Measurements from ENCODE around the gene KIF12.

The KIF12 gene

DNA sequence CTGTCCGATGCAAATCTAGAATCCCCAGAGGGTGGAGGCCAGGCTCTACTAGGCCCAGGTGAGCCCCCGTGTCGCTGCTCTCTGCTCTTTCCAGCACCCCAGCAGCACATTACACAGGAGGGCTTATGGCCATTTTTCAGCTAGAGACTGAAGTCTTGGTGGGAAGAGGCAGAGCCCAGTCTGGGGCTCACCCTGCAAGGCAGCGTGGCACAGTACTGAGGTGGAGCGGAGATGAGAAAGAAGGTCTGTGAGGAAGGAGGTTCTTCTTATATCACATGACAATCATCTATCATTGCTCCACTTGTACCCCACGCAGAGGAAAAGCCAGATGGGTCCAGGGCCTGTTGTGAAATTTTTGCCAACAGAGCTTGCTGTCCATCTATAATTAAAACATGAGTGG lies 10.0 kb upstream of the KIF12 start:
- Histone ChIP-seq H3K79me2 (ENCODE audit: low read length) (no peaks in the 10 kb centered on the region), H3K4me2 (ENCODE audit: low read depth, low read length) (no peak overlapping the region), H3K36me3 (replicated peaks; ENCODE audit: insufficient read depth, low read length) (no peaks in the 10 kb centered on the region), H3K9me3 (replicated peaks; ENCODE audit: insufficient read depth, low read length) (no peaks in the 10 kb centered on the region), H3F3A (ENCODE audit: insufficient read depth, low read length) (no peaks in the 10 kb centered on the region), H3K9ac (ENCODE audit: low read length) (no peak overlapping the region), H3K27ac (ENCODE audit: low read length) (no peak overlapping the region), H3K27me3 (replicated peaks; ENCODE audit: insufficient read depth, low read length) (no peaks in the 10 kb centered on the region), H2AFZ (ENCODE audit: low read length) (no peak overlapping the region), H3K9me2 (replicated peaks; ENCODE audit: insufficient read depth, low read length) (no peaks in the 10 kb centered on the region), H4K20me1 (ENCODE audit: insufficient read depth, low read length) (no peaks in the 10 kb centered on the region), H3K4me1 (ENCODE audit: low read length) (no peaks in the 10 kb centered on the region), H3K4me3 (ENCODE audit: low read length) (no peak overlapping the region)
- no peak for DNase-seq
- TF ChIP-seq EZH2phosphoT487 (IDR thresholded peaks at IDR 0.05; ENCODE audit: low read length), result no peak
- no peak for TF ChIP-seq CTCF (IDR thresholded peaks at IDR 0.05; ENCODE audit: low read length)
- TF ChIP-seq EZH2 (optimal IDR thresholded peaks at IDR 0.05; ENCODE audit: low read depth, low read length), result no peak

- H3K27ac ChIP-seq (ENCODE audit: low read length), result no peak overlapping the region
- peak; percentile 45 for DNase-seq
Measured at GRCh38 chr9:114108016-114108833, 9.1 kb upstream of the KIF12 start.

GRCh38 chr9:114107286-114108001 lies 8.4 kb upstream of the KIF12 start:
- H3K9me3 ChIP-seq (replicated peaks; ENCODE audit: insufficient read depth, low read length), result no peaks in the 10 kb centered on the region
- H3K36me3 ChIP-seq (replicated peaks; ENCODE audit: insufficient read depth, low read length), result no peaks in the 10 kb centered on the region
- no peak overlapping the region for H3K27ac ChIP-seq (ENCODE audit: low read length)
- no peaks in the 10 kb centered on the region for H3K9me2 ChIP-seq (replicated peaks; ENCODE audit: insufficient read depth, low read length)
- no peaks in the 10 kb centered on the region for H4K20me1 ChIP-seq (ENCODE audit: insufficient read depth, low read length)
- no peak overlapping the region for H3K4me3 ChIP-seq (ENCODE audit: low read length)
- DNase-seq, result no peak
- H3K4me2 ChIP-seq (ENCODE audit: low read depth, low read length), result no peak overlapping the region
- H3K27me3 ChIP-seq (replicated peaks; ENCODE audit: insufficient read depth, low read length), result no peaks in the 10 kb centered on the region
- H3F3A ChIP-seq (ENCODE audit: insufficient read depth, low read length), result no peaks in the 10 kb centered on the region
- H3K4me1 ChIP-seq (ENCODE audit: low read length), result no peaks in the 10 kb centered on the region
- no peaks in the 10 kb centered on the region for H3K79me2 ChIP-seq (ENCODE audit: low read length)
- H3K9ac ChIP-seq (ENCODE audit: low read length), result no peak overlapping the region
- no peak for TF ChIP-seq CTCF (IDR thresholded peaks at IDR 0.05; ENCODE audit: low read length)
- TF ChIP-seq EZH2phosphoT487 (IDR thresholded peaks at IDR 0.05; ENCODE audit: low read length), result no peak
- no peak for TF ChIP-seq EZH2 (optimal IDR thresholded peaks at IDR 0.05; ENCODE audit: low read depth, low read length)
- H2AFZ ChIP-seq (ENCODE audit: low read length), result no peak overlapping the region

More at GRCh38 chr9:114108016-114108833, 9.1 kb upstream of the KIF12 start:
- H2AFZ ChIP-seq (ENCODE audit: low read length), result no peak overlapping the region
- no peaks in the 10 kb centered on the region for H3K27me3 ChIP-seq (replicated peaks; ENCODE audit: insufficient read depth, low read length)
- no peaks in the 10 kb centered on the region for H4K20me1 ChIP-seq (ENCODE audit: insufficient read depth, low read length)
- H3K9ac ChIP-seq (ENCODE audit: low read length), result no peak overlapping the region
- no peaks in the 10 kb centered on the region for H3K79me2 ChIP-seq (ENCODE audit: low read length)
- no peaks in the 10 kb centered on the region for H3F3A ChIP-seq (ENCODE audit: insufficient read depth, low read length)
- H3K36me3 ChIP-seq (replicated peaks; ENCODE audit: insufficient read depth, low read length), result no peaks in the 10 kb centered on the region
- TF ChIP-seq CTCF (IDR thresholded peaks at IDR 0.05; ENCODE audit: low read length) (peak; percentile 94), EZH2 (optimal IDR thresholded peaks at IDR 0.05; ENCODE audit: low read depth, low read length) (no peak)
- no peak overlapping the region for H3K4me3 ChIP-seq (ENCODE audit: low read length)
- H3K4me2 ChIP-seq (ENCODE audit: low read depth, low read length), result no peak overlapping the region
- no peaks in the 10 kb centered on the region for H3K4me1 ChIP-seq (ENCODE audit: low read length)
- no peaks in the 10 kb centered on the region for H3K9me3 ChIP-seq (replicated peaks; ENCODE audit: insufficient read depth, low read length)
- H3K9me2 ChIP-seq (replicated peaks; ENCODE audit: insufficient read depth, low read length), result no peaks in the 10 kb centered on the region
